WTC11 (cell line): Measurements from ENCODE around the gene PRTN3. TPM values are rescaled to one million over a fixed set of nuclear protein-coding genes. Genes with fewer than 3 reads are reported as not detected.

Source experiments
- ATAC-seq: fragments of 200-7000 bp; cut with Tn5 transposase; 2 replicates; pipeline ENCODE4 v1.10.0; 2021; ENCODE audit warnings: mild to moderate bottlenecking, moderate library complexity
- CTCF ChIA-PET: fragments of 300-600 bp; sonication (Branson Sonifier 250); formaldehyde crosslinking; loops from one replicate; lab custom pipeline; 2021; ENCODE audit warnings: antibody characterized with exemption; lab: Charles Lee
- POLR2A ChIA-PET: fragments of 350-600 bp; sonication (Branson Sonifier 250); formaldehyde crosslinking; loops from one replicate; lab custom pipeline; 2021; ENCODE audit warnings: antibody characterized with exemption; lab: Charles Lee
- DNase-seq: peaks from one replicate; pipeline ENCODE4 v3.0.0; 2021; ENCODE audit warnings: low spot score
- H3K27ac Mint-ChIP-seq: 2 replicates; pipeline ENCODE4 v1.8.0; 2021; ENCODE audit warnings: mixed read lengths
- H3K27me3 Mint-ChIP-seq: 2 replicates; pipeline ENCODE4 v1.8.0; 2021; ENCODE audit warnings: low read depth, mild to moderate bottlenecking, moderate library complexity, mixed read lengths
- H3K36me3 Mint-ChIP-seq: 2 replicates; pipeline ENCODE4 v1.8.0; 2021; ENCODE audit warnings: mixed read lengths
- H3K4me1 Mint-ChIP-seq: 2 replicates; pipeline ENCODE4 v1.8.0; 2022; ENCODE audit warnings: mixed read lengths
- H3K4me3 Mint-ChIP-seq: 2 replicates; pipeline ENCODE4 v1.8.0; 2021; ENCODE audit warnings: mild to moderate bottlenecking, moderate library complexity, mixed read lengths
- H3K9me3 Mint-ChIP-seq: 2 replicates; pipeline ENCODE4 v1.8.0; 2021; ENCODE audit warnings: mixed read lengths
- ELF4 ChIP-seq: sonication (generic); formaldehyde crosslinking; IDR thresholded peaks from 2 replicates; pipeline ENCODE4 v1.8.1; 2022; ENCODE audit warnings: low read depth, mild to moderate bottlenecking, moderate library complexity, missing genetic modification reagents
- ETV6 ChIP-seq: sonication (generic); formaldehyde crosslinking; IDR thresholded peaks from 2 replicates; pipeline ENCODE4 v1.8.1; 2022; ENCODE audit warnings: mild to moderate bottlenecking, missing genetic modification reagents
- MLX ChIP-seq: sonication (generic); formaldehyde crosslinking; IDR thresholded peaks from 2 replicates; pipeline ENCODE4 v1.8.1; 2023; ENCODE audit warnings: mild to moderate bottlenecking, missing genetic modification reagents, moderate library complexity
- NR3C1 ChIP-seq: sonication (generic); formaldehyde crosslinking; conservative IDR thresholded peaks from 2 replicates; pipeline ENCODE4 v1.8.1; 2023; ENCODE audit warnings: low read depth, mild to moderate bottlenecking, missing genetic modification reagents
- SMAD3 ChIP-seq: sonication (generic); formaldehyde crosslinking; IDR thresholded peaks from 2 replicates; pipeline ENCODE4 v1.8.0; 2022; ENCODE audit warnings: missing genetic modification reagents, mild to moderate bottlenecking, borderline replicate concordance
- USF1 ChIP-seq: sonication (generic); formaldehyde crosslinking; IDR thresholded peaks from 2 replicates; pipeline ENCODE4 v1.8.0; 2022; ENCODE audit warnings: mild to moderate bottlenecking, missing genetic modification reagents
- USF2 ChIP-seq: sonication (generic); formaldehyde crosslinking; IDR thresholded peaks from 2 replicates; pipeline ENCODE4 v1.8.1; 2023; ENCODE audit warnings: mild to moderate bottlenecking, missing genetic modification reagents, moderate library complexity
- ZNF532 ChIP-seq: fragments of 250-450 bp; sonication (Bioruptor Pico); IDR thresholded peaks from 2 replicates; pipeline ENCODE4 v1.9.0; 2021; ENCODE audit warnings: mild to moderate bottlenecking, borderline replicate concordance
- ZSCAN18 ChIP-seq: fragments of 250-450 bp; sonication (Bioruptor Pico); IDR thresholded peaks from 2 replicates; pipeline ENCODE4 v2.1.2; 2022; ENCODE audit warnings: mild to moderate bottlenecking, moderate library complexity
- total RNA-seq: library from RNA; stranded (reverse); gene quantifications from 3 replicates; pipeline ENCODE4 v1.2.3, GENCODE V29; 2021

Gene PRTN3
- total RNA-seq, 1 experiment from 2014 or later = 0.61 TPM

- H3K27ac Mint-ChIP-seq = peak overlapping the region; percentile 32; the same call in 1 of the 2 replicates
- TF ChIP-seq ZNF532 (CRISPR knock-in tag) (no peak), ELF4 (no peak), ZSCAN18 (CRISPR knock-in tag) (no peak)
- no peaks in the 10 kb centered on the region for H3K9me3 Mint-ChIP-seq
- POLR2A ChIA-PET = no interaction called here
- H3K4me1 Mint-ChIP-seq = no peaks in the 10 kb centered on the region
- DNase-seq (no peak), ATAC-seq (no peak)
- H3K36me3 Mint-ChIP-seq = peaks cover 45% of the 10 kb centered on the region
- H3K27me3 Mint-ChIP-seq = no peaks in the 10 kb centered on the region
- H3K4me3 Mint-ChIP-seq = no peak overlapping the region
- CTCF ChIA-PET = no interaction called here
Measured at GRCh38 chr19:810077-810855, 30.5 kb upstream of the PRTN3 start.

- no peaks in the 10 kb centered on the region for H3K4me1 Mint-ChIP-seq
- H3K4me3 Mint-ChIP-seq = no peak overlapping the region
Measured at GRCh38 chr19:810883-811489, 29.8 kb upstream of the PRTN3 start.

GRCh38 chr19:811506-812048 is 29.2 kb upstream of the PRTN3 start:
- Mint-ChIP-seq H3K9me3 (peaks cover 3% of the 10 kb centered on the region), H3K36me3 (peaks cover 46% of the 10 kb centered on the region), H3K27me3 (no peaks in the 10 kb centered on the region), H3K4me3 (no peak overlapping the region), H3K4me1 (no peaks in the 10 kb centered on the region), H3K27ac (peak overlapping the region; percentile 45)
- ChIA-PET CTCF (no interaction called here), POLR2A (no interaction called here)
- TF ChIP-seq MLX (CRISPR knock-in tag) (no peak), USF1 (CRISPR knock-in tag) (0 out of 2 replicates have a peak, but pooled peaks have one; percentile 3), ETV6 (no peak)
- ATAC-seq (no peak), DNase-seq (no peak)

More at GRCh38 chr19:810883-811489, 29.8 kb upstream of the PRTN3 start:
- no peaks in the 10 kb centered on the region for H3K27me3 Mint-ChIP-seq
- POLR2A ChIA-PET = no interaction called here
- no peak for DNase-seq
- no peak for ATAC-seq
- TF ChIP-seq SMAD3 (CRISPR knock-in tag) = no peak
- peak; percentile 30; the same call in 1 of the 2 replicates for TF ChIP-seq USF2
- TF ChIP-seq USF1 (CRISPR knock-in tag) = peak; percentile 29; the same call in 1 of the 2 replicates
- no peak for TF ChIP-seq NR3C1 (CRISPR knock-in tag)
- H3K36me3 Mint-ChIP-seq = peaks cover 44% of the 10 kb centered on the region
- CTCF ChIA-PET = no interaction called here
- H3K27ac Mint-ChIP-seq = peak overlapping the region; percentile 45
- H3K9me3 Mint-ChIP-seq = no peaks in the 10 kb centered on the region
